K562 (cell line): ENCODE measurements around the gene CLSTN2. TPM values are rescaled to one million over a fixed set of nuclear protein-coding genes. Genes with fewer than 3 reads are reported as not detected.

Experiments
- ATAC-seq: fragments of 200-7000 bp; cut with Tn5 transposase; 3 replicates; pipeline ENCODE4 v1.9.1; 2020; ENCODE audit warnings: moderate library complexity
- BruUV-seq: library from RNA; stranded (reverse); fragments of 400-500 nt; replicated peaks from 2 replicates; lab custom pipeline; 2021; lab: Mats Ljungman, UMichigan
- CTCF ChIA-PET: fragments of 300-600 bp; formaldehyde crosslinking; extraction: SDS; loops from one replicate; lab custom pipeline; 2021; ENCODE audit warnings: low intra/inter-chr PET ratio; lab: Yijun Ruan, JAX
- POLR2A ChIA-PET: fragments of 300-600, 350-650 bp; sonication (Branson Sonifier 250); formaldehyde crosslinking; extraction: SDS; loops from one replicate; lab custom pipeline; 2021; ENCODE audit warnings: antibody characterized with exemption, inconsistent platforms; lab: Yijun Ruan, JAX
- DNase-seq, 4 experiments: peaks; one replicate each; pipeline versions ENCODE4 v3.0.0 to v3.0.0-alpha.2; 2011 to 2018; ENCODE audit warnings: low spot score in 3 of 4, mixed read lengths in 3 of 4; ENCODE audit errors: extremely low read depth in 1 of 4
- FAIRE-seq: peaks from 2 replicates; lab custom pipeline; 2011; peaks lifted over from hg19 to GRCh38; lab: Jason Lieb, UNC
- H2AFZ ChIP-seq: 2 replicates; pipeline ENCODE4 v1.6.0; 2011; ENCODE audit warnings: low read depth, low read length, control low read depth, inconsistent platforms
- H3K27ac ChIP-seq: fragments of 200-600 bp; 3 replicates; pipeline ENCODE4 v1.8.0; 2011; ENCODE audit warnings: low read depth, mild to moderate bottlenecking, control low read depth, inconsistent platforms, low read length, moderate library complexity, mixed read lengths; ENCODE audit errors: extremely low read depth
- H3K27me3 ChIP-seq, 2 experiments: fragments of 300-600 bp in 1 of 2; 2 replicates in 1 of 2; 3 replicates in 1 of 2; pipeline versions ENCODE4 v1.6.0 to v1.8.0; 2011; ENCODE audit warnings: inconsistent platforms in 2 of 2, low read length in 2 of 2, mild to moderate bottlenecking in 1 of 2, mixed read lengths in 1 of 2, moderate library complexity in 1 of 2; ENCODE audit not compliant: control insufficient read depth in 2 of 2, insufficient read depth in 2 of 2
- H3K36me3 ChIP-seq: fragments of 300-600 bp; 3 replicates; pipeline ENCODE4 v1.8.0; 2011; ENCODE audit warnings: mild to moderate bottlenecking, low read length, inconsistent platforms; ENCODE audit not compliant: control insufficient read depth, insufficient read depth
- H3K4me1 ChIP-seq, 2 experiments: fragments of 200-600 bp in 1 of 2; replicated peaks in 1 of 2; 2 replicates in 1 of 2; 3 replicates in 1 of 2; pipeline versions ENCODE4 v1.5.1 to v1.8.0; 2011; ENCODE audit warnings: inconsistent platforms in 2 of 2, low read length in 2 of 2, mild to moderate bottlenecking in 1 of 2, mixed read lengths in 1 of 2, moderate library complexity in 1 of 2; ENCODE audit not compliant: control insufficient read depth in 2 of 2, insufficient read depth in 2 of 2
- H3K4me2 ChIP-seq: 2 replicates; pipeline ENCODE4 v1.6.1; 2011; ENCODE audit warnings: low read length, control low read depth, inconsistent platforms, mixed read lengths; ENCODE audit not compliant: insufficient read depth
- H3K4me3 ChIP-seq: fragments of 200-600 bp; sonication (generic), shearing (Covaris generic); 2 replicates; pipeline ENCODE4 v1.5.1; 2016; ENCODE audit warnings: control low read depth, inconsistent platforms
- H3K79me2 ChIP-seq: fragments of 200-600 bp; 3 replicates; pipeline ENCODE4 v1.8.0; 2011; ENCODE audit warnings: low read length, inconsistent platforms; ENCODE audit not compliant: control insufficient read depth, insufficient read depth
- H3K9ac ChIP-seq, 2 experiments: 2 replicates each; pipeline versions ENCODE4 v1.6.0 to v1.6.1; 2011; ENCODE audit warnings: low read depth in 2 of 2, low read length in 2 of 2, control low read depth in 1 of 2, inconsistent platforms in 1 of 2, mild to moderate bottlenecking in 1 of 2, mixed read lengths in 1 of 2; ENCODE audit not compliant: insufficient read depth in 1 of 2
- H3K9me1 ChIP-seq: one replicate; pipeline ENCODE4 v1.6.0; 2011; ENCODE audit warnings: inconsistent platforms, mild to moderate bottlenecking, low read length, moderate library complexity; ENCODE audit not compliant: control insufficient read depth, insufficient read depth
- H3K9me3 ChIP-seq: replicated peaks from 2 replicates; pipeline ENCODE4 v1.5.1; 2011; ENCODE audit warnings: low read depth, low read length, inconsistent platforms; ENCODE audit not compliant: control insufficient read depth, insufficient read depth
- H4K20me1 ChIP-seq: replicated peaks from 2 replicates; pipeline ENCODE4 v1.6.1; 2011; ENCODE audit warnings: low read length, inconsistent platforms, mixed read lengths; ENCODE audit not compliant: control insufficient read depth, insufficient read depth
- BRF1 ChIP-seq: IDR thresholded peaks from 3 replicates; pipeline ENCODE4 v1.6.1; 2011; ENCODE audit warnings: borderline replicate concordance, mild to moderate bottlenecking; ENCODE audit not compliant: insufficient read length; ENCODE audit errors: extremely low read depth
- DACH1 ChIP-seq: fragments of 450-650 bp; IDR thresholded peaks from 2 replicates; pipeline ENCODE4 v1.6.1; 2018; ENCODE audit not compliant: partially characterized antibody
- DIDO1 ChIP-seq: fragments of 450-650 bp; IDR thresholded peaks from 2 replicates; pipeline ENCODE4 v1.6.1; 2016; ENCODE audit warnings: low read depth, missing biosample characterization, missing genetic modification characterization
- EGR1 ChIP-seq: fragments of 450-650 bp; conservative IDR thresholded peaks from 2 replicates; pipeline ENCODE4 v1.6.1; 2017; ENCODE audit warnings: mild to moderate bottlenecking
- HMG20A ChIP-seq: fragments of 450-650 bp; formaldehyde crosslinking; conservative IDR thresholded peaks from 2 replicates; pipeline ENCODE4 v1.4.0; 2020; ENCODE audit warnings: mild to moderate bottlenecking, mixed read lengths
- KAT2B ChIP-seq: IDR thresholded peaks from one replicate; pipeline ENCODE4 v1.6.1; 2012; ENCODE audit warnings: low read depth, mild to moderate bottlenecking, control low read depth, inconsistent platforms, low read length, moderate library complexity
- MIER1 ChIP-seq: fragments of 450-650 bp; IDR thresholded peaks from 2 replicates; pipeline ENCODE4 v1.6.1; 2016; ENCODE audit warnings: antibody characterized with exemption, mild to moderate bottlenecking, low read depth
- NFYB ChIP-seq: IDR thresholded peaks from 2 replicates; pipeline ENCODE4 v1.6.1; 2011; ENCODE audit warnings: mild to moderate bottlenecking, moderate library complexity; ENCODE audit not compliant: insufficient read length; ENCODE audit errors: extremely low read depth
- SIN3B ChIP-seq: fragments of 450-650 bp; IDR thresholded peaks from 2 replicates; pipeline ENCODE4 v1.6.1; 2017; ENCODE audit warnings: low read depth, mild to moderate bottlenecking, moderate library complexity
- SIX5 ChIP-seq, 2 experiments: IDR thresholded peaks; 2 replicates each; pipeline ENCODE4 v1.6.1; 2011; ENCODE audit warnings: low read length in 2 of 2, borderline replicate concordance in 1 of 2, low read depth in 1 of 2, mild to moderate bottlenecking in 1 of 2, moderate library complexity in 1 of 2; ENCODE audit not compliant: insufficient read depth in 1 of 2
- ZNF217 ChIP-seq: sonication (generic); formaldehyde crosslinking; IDR thresholded peaks from 2 replicates; pipeline ENCODE4 v1.8.0; 2022; ENCODE audit warnings: mild to moderate bottlenecking, missing genetic modification reagents
- ZZZ3 ChIP-seq: fragments of 450-650 bp; IDR thresholded peaks from 2 replicates; pipeline ENCODE4 v1.6.1; 2016; ENCODE audit warnings: antibody characterized with exemption, mild to moderate bottlenecking, moderate library complexity
- WGBS: fragments of 100-300 bp; shearing (Covaris generic); methylation state at CpG from one replicate; pipeline ENCODE4 v1.1.6; 2016; ENCODE audit warnings: low coverage, mixed read lengths; ENCODE audit not compliant: insufficient coverage; ENCODE audit errors: missing lambda C conversion rate; 5-methylcytosine and 5-hydroxymethylcytosine counted together
- in situ Hi-C: fragments of 300-500 bp; cut with MboI; formaldehyde crosslinking; loops from 4 replicates; pipeline ENCODE4 v1.15.0; 2018; ENCODE audit warnings: inconsistent platforms, mixed read lengths
- intact Hi-C: fragments of 100-400 bp; cut with micrococcal nuclease; formaldehyde crosslinking; loops from 2 replicates; pipeline ENCODE4 v1.14.2; 2022
- polyA plus RNA-seq, 8 experiments: library from polyadenylated mRNA; depleted of rRNA in 4 of 8; stranded (reverse) in 5 of 8; unstranded in 3 of 8; fragments of >200 nt; fragmentation: Nextera tagmentation in 2 of 8; fragmentation: Illumina TruSeq in 1 of 8; extraction: Ambion mirVana in 2 of 8; extraction: Trizol in 1 of 8; gene quantifications; 2 replicates each; pipeline versions ENCODE4 v1.2.1 to v1.2.3, GENCODE V29; 2011 to 2014; ENCODE audit warnings: inconsistent platforms in 1 of 8, missing spikeins in 1 of 8
- total RNA-seq, 7 experiments: library from RNA; depleted of rRNA in 6 of 7; stranded (reverse); fragments of >200 nt in 6 of 7; fragmentation: Illumina TruSeq in 2 of 7; extraction: Trizol in 2 of 7; gene quantifications; 2 replicates each; pipeline versions ENCODE4 v1.2.1 to v1.2.3, GENCODE V29; 2011 to 2021; ENCODE audit warnings: low replicate concordance in 1 of 7
- TF ChIP-seq, protein P1 (sequence below): fragments of 250-450 bp; sonication (Bioruptor Pico); IDR thresholded peaks from 2 replicates; pipeline ENCODE4 v1.5.0; 2021; ENCODE audit warnings: mild to moderate bottlenecking, borderline replicate concordance
- TF ChIP-seq, protein P2 (sequence below): fragments of 150-350 bp; conservative IDR thresholded peaks from 2 replicates; pipeline ENCODE4 v1.6.1; 2014; ENCODE audit warnings: low read length
- TF ChIP-seq, protein P3 (sequence below): fragments of 250-450 bp; sonication (Bioruptor Pico); IDR thresholded peaks from 2 replicates; pipeline ENCODE4 v1.4.0; 2020; ENCODE audit warnings: mild to moderate bottlenecking, moderate library complexity
- TF ChIP-seq, protein P4 (sequence below): fragments of 450-650 bp; formaldehyde crosslinking; IDR thresholded peaks from 2 replicates; pipeline ENCODE4 v1.4.0; 2020; ENCODE audit warnings: mild to moderate bottlenecking, moderate library complexity

The CLSTN2 gene
- total and polyA plus RNA-seq, 9 of the 15 experiments (the other 6 are each of a cell fraction or from before 2014, with no cell fraction given): 0.02 to 0.04 (median 0.04) TPM; not detected in 6

DNA sequence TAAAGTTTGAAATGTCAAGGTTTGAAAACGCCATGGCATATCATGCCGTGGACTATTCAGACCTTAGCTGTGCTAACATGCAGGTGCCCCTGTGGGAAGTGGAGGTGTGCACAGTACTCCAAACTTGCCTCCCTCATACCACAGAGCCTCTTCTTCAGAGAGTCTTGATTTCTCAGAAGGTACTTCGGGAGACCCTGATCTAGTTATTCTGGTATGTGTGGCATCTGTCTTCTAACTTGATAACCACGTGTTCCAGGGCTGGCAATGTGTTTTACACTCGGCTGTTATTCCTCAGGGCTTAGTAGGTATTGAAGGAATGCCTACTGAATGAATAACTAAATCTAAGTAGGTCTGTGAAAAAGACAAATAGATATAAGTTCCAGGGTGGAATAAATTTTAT, 309.9 kb downstream of the CLSTN2 start:
- intact Hi-C loops: no loop called here
- no peak overlapping the region for H3K4me2 ChIP-seq
- no peak overlapping the region for H3K4me3 ChIP-seq
- POLR2A ChIA-PET: no interaction called here
- no peaks in the 10 kb centered on the region for H3K36me3 ChIP-seq
- no peaks in the 10 kb centered on the region for H4K20me1 ChIP-seq
- FAIRE-seq: no peak
- no peaks in the 10 kb centered on the region for H3K79me2 ChIP-seq
- no peak for DNase-seq
- BruUV-seq: no TSS peak
- H3K27ac ChIP-seq: no peak overlapping the region
- no peak for TF ChIP-seq EGR1
- TF ChIP-seq, protein P1, sequence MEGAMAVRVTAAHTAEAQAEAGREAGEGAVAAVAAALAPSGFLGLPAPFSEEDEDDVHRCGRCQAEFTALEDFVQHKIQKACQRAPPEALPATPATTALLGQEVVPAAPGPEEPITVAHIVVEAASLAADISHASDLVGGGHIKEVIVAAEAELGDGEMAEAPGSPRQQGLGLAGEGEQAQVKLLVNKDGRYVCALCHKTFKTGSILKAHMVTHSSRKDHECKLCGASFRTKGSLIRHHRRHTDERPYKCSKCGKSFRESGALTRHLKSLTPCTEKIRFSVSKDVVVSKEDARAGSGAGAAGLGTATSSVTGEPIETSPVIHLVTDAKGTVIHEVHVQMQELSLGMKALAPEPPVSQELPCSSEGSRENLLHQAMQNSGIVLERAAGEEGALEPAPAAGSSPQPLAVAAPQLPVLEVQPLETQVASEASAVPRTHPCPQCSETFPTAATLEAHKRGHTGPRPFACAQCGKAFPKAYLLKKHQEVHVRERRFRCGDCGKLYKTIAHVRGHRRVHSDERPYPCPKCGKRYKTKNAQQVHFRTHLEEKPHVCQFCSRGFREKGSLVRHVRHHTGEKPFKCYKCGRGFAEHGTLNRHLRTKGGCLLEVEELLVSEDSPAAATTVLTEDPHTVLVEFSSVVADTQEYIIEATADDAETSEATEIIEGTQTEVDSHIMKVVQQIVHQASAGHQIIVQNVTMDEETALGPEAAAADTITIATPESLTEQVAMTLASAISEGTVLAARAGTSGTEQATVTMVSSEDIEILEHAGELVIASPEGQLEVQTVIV (CRISPR knock-in tag): no peak
- TF ChIP-seq, protein P2, sequence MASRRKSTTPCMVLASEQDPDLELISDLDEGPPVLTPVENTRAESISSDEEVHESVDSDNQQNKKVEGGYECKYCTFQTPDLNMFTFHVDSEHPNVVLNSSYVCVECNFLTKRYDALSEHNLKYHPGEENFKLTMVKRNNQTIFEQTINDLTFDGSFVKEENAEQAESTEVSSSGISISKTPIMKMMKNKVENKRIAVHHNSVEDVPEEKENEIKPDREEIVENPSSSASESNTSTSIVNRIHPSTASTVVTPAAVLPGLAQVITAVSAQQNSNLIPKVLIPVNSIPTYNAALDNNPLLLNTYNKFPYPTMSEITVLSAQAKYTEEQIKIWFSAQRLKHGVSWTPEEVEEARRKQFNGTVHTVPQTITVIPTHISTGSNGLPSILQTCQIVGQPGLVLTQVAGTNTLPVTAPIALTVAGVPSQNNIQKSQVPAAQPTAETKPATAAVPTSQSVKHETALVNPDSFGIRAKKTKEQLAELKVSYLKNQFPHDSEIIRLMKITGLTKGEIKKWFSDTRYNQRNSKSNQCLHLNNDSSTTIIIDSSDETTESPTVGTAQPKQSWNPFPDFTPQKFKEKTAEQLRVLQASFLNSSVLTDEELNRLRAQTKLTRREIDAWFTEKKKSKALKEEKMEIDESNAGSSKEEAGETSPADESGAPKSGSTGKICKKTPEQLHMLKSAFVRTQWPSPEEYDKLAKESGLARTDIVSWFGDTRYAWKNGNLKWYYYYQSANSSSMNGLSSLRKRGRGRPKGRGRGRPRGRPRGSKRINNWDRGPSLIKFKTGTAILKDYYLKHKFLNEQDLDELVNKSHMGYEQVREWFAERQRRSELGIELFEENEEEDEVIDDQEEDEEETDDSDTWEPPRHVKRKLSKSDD: no peak
- no peak for TF ChIP-seq SIX5 (IDR thresholded peaks at IDR 0.05; ENCODE audit: borderline replicate concordance in 1 of 2, insufficient read depth in 1 of 2, low read depth in 1 of 2, low read length in 2 of 2)
- TF ChIP-seq DACH1: no peak
- no peak for TF ChIP-seq BRF1
- no peak for TF ChIP-seq ZNF217 (CRISPR knock-in tag)
- TF ChIP-seq MIER1: no peak
- no peak for TF ChIP-seq HMG20A (CRISPR knock-in tag)
- no peak for TF ChIP-seq ZZZ3
- TF ChIP-seq, protein P3, sequence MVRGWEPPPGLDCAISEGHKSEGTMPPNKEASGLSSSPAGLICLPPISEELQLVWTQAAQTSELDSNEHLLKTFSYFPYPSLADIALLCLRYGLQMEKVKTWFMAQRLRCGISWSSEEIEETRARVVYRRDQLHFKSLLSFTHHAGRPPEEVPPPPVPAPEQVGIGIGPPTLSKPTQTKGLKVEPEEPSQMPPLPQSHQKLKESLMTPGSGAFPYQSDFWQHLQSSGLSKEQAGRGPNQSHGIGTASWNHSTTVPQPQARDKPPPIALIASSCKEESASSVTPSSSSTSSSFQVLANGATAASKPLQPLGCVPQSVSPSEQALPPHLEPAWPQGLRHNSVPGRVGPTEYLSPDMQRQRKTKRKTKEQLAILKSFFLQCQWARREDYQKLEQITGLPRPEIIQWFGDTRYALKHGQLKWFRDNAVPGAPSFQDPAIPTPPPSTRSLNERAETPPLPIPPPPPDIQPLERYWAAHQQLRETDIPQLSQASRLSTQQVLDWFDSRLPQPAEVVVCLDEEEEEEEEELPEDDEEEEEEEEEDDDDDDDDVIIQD (CRISPR knock-in tag): no peak
- no peak for TF ChIP-seq KAT2B
- TF ChIP-seq NFYB: no peak
- TF ChIP-seq SIN3B: no peak
- TF ChIP-seq, protein P4, sequence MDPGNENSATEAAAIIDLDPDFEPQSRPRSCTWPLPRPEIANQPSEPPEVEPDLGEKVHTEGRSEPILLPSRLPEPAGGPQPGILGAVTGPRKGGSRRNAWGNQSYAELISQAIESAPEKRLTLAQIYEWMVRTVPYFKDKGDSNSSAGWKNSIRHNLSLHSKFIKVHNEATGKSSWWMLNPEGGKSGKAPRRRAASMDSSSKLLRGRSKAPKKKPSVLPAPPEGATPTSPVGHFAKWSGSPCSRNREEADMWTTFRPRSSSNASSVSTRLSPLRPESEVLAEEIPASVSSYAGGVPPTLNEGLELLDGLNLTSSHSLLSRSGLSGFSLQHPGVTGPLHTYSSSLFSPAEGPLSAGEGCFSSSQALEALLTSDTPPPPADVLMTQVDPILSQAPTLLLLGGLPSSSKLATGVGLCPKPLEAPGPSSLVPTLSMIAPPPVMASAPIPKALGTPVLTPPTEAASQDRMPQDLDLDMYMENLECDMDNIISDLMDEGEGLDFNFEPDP (CRISPR knock-in tag): no peak
- no peak for TF ChIP-seq DIDO1 (tag)
- TF ChIP-seq, all 486 proteins: peak for 0
- H3K4me1 ChIP-seq: no peaks in the 10 kb centered on the region
- no peaks in the 10 kb centered on the region; a peak in 1 of 5 replicates for H3K27me3 ChIP-seq
- H3K9ac ChIP-seq: no peak overlapping the region
- H3K9me1 ChIP-seq: no peaks in the 10 kb centered on the region
- H2AFZ ChIP-seq: no peak overlapping the region
- CTCF ChIA-PET: no interaction called here
- H3K9me3 ChIP-seq: no peaks in the 10 kb centered on the region
- in situ Hi-C loops: no loop called here
- no peak for ATAC-seq
- 0% methylated on average over 5 of the region's 5 CpGs for WGBS
